A549 (cell line): ENCODE results near the gene SRPK2. TPM values are rescaled to one million over a fixed set of nuclear protein-coding genes. Genes with fewer than 3 reads are reported as not detected.

ENCODE experiments used
- ATAC-seq, 2 experiments: fragments of 200-7000 bp in 1 of 2; fragments of >200 bp in 1 of 2; cut with Nextera tagmentation in 1 of 2; cut with Tn5 transposase in 1 of 2; 3 replicates each; pipeline versions ENCODE4 v1.8.0 to v1.9.1; 2018 to 2020; ENCODE audit warnings: mild to moderate bottlenecking in 1 of 2, moderate library complexity in 1 of 2
- CTCF ChIA-PET: fragments of 300-600 bp; sonication (Branson Sonifier 250); formaldehyde crosslinking; extraction: SDS; loops from one replicate; lab custom pipeline; 2021; ENCODE audit warnings: antibody characterized with exemption, inconsistent platforms; lab: Yijun Ruan, JAX
- POLR2A ChIA-PET: fragments of 350-600 bp; formaldehyde crosslinking; extraction: SDS; loops from one replicate; lab custom pipeline; 2021; ENCODE audit warnings: antibody characterized with exemption, inconsistent platforms; lab: Yijun Ruan, JAX
- DNase-seq, 2 experiments: peaks; one replicate each; pipeline versions ENCODE4 v3.0.0 to v3.0.0-alpha.2; 2011 to 2016; ENCODE audit warnings: low read depth in 1 of 2, low spot score in 1 of 2
- FAIRE-seq: peaks from 2 replicates; lab custom pipeline; 2011; peaks lifted over from hg19 to GRCh38; lab: Jason Lieb, UNC
- H3K27ac ChIP-seq, 2 experiments: fragments of >200 bp; sonication (Bioruptor Twin); formaldehyde crosslinking; 3 replicates each; pipeline ENCODE4 v1.5.1; 2016 to 2017
- H3K4me1 ChIP-seq: fragments of >200 bp; sonication (Bioruptor Twin); formaldehyde crosslinking; 3 replicates; pipeline ENCODE4 v1.6.1; 2016
- H3K4me2 ChIP-seq: fragments of >200 bp; sonication (Bioruptor Twin); formaldehyde crosslinking; 3 replicates; pipeline ENCODE4 v1.6.1; 2016
- H3K4me3 ChIP-seq: fragments of >200 bp; sonication (Bioruptor Twin); formaldehyde crosslinking; 3 replicates; pipeline ENCODE4 v1.5.1; 2016
- H3K9me3 ChIP-seq: fragments of >200 bp; sonication (Bioruptor Twin); formaldehyde crosslinking; 3 replicates; pipeline ENCODE4 v1.6.1; 2016
- ATOH8 ChIP-seq: fragments of 250-450 bp; sonication (Bioruptor Pico); IDR thresholded peaks from 2 replicates; pipeline ENCODE4 v1.5.0; 2020; ENCODE audit warnings: low read depth, mild to moderate bottlenecking, moderate library complexity
- CBX2 ChIP-seq: fragments of 200-600 bp; sonication (generic); IDR thresholded peaks from 2 replicates; pipeline ENCODE4 v1.6.1; 2016; ENCODE audit warnings: low read depth, mild to moderate bottlenecking, borderline replicate concordance
- CEBPB ChIP-seq, 2 experiments: fragments of >200 bp in 1 of 2; sonication (Bioruptor Twin) in 1 of 2; formaldehyde crosslinking in 1 of 2; IDR thresholded peaks; 2 replicates each; pipeline ENCODE4 v1.6.1; 2012 to 2016
- CHD4 ChIP-seq: fragments of 200-600 bp; sonication (generic); IDR thresholded peaks from 2 replicates; pipeline ENCODE4 v1.6.1; 2016; ENCODE audit warnings: antibody characterized with exemption, mild to moderate bottlenecking, borderline replicate concordance
- E2F6 ChIP-seq: IDR thresholded peaks from 2 replicates; pipeline ENCODE4 v1.6.1; 2012; ENCODE audit warnings: low read depth, borderline replicate concordance
- EHF ChIP-seq: fragments of 250-450 bp; sonication (Bioruptor Pico); IDR thresholded peaks from 2 replicates; pipeline ENCODE4 v1.5.0; 2020; ENCODE audit warnings: mild to moderate bottlenecking
- EHMT2 ChIP-seq: fragments of 200-600 bp; sonication (generic); IDR thresholded peaks from 2 replicates; pipeline ENCODE4 v1.6.1; 2016; ENCODE audit warnings: antibody characterized with exemption, low read depth, mild to moderate bottlenecking, moderate library complexity
- ESRRA ChIP-seq: fragments of 150-350 bp; IDR thresholded peaks from 2 replicates; pipeline ENCODE4 v1.6.1; 2014; ENCODE audit warnings: mild to moderate bottlenecking, low read length, borderline replicate concordance
- FOSB ChIP-seq: fragments of 250-450 bp; sonication (Bioruptor Pico); IDR thresholded peaks from 2 replicates; pipeline ENCODE4 v1.5.0; 2020; ENCODE audit warnings: mild to moderate bottlenecking, moderate library complexity
- FOXS1 ChIP-seq: fragments of 250-450 bp; sonication (Bioruptor Pico); IDR thresholded peaks from 2 replicates; pipeline ENCODE4 v1.5.0; 2020; ENCODE audit warnings: mild to moderate bottlenecking, moderate library complexity
- GATA3 ChIP-seq: IDR thresholded peaks from 2 replicates; pipeline ENCODE4 v1.6.1; 2012; ENCODE audit warnings: borderline replicate concordance
- HDAC2 ChIP-seq: fragments of 200-600 bp; sonication (generic); IDR thresholded peaks from 2 replicates; pipeline ENCODE4 v1.6.1; 2016
- HEYL ChIP-seq: fragments of 250-450 bp; sonication (Bioruptor Pico); IDR thresholded peaks from 2 replicates; pipeline ENCODE4 v1.8.0; 2021; ENCODE audit warnings: mild to moderate bottlenecking, moderate library complexity
- HMGXB4 ChIP-seq: fragments of 250-450 bp; sonication (Bioruptor Pico); IDR thresholded peaks from 2 replicates; pipeline ENCODE4 v1.5.0; 2021; ENCODE audit warnings: mild to moderate bottlenecking, moderate library complexity, borderline replicate concordance
- HOXB5 ChIP-seq: fragments of 250-450 bp; sonication (Bioruptor Pico); IDR thresholded peaks from 2 replicates; pipeline ENCODE4 v1.5.0; 2020; ENCODE audit warnings: mild to moderate bottlenecking, moderate library complexity
- JUNB ChIP-seq: fragments of >200 bp; sonication (Bioruptor Twin); formaldehyde crosslinking; IDR thresholded peaks from 2 replicates; pipeline ENCODE4 v1.6.1; 2016
- KDM5A ChIP-seq: fragments of 200-600 bp; sonication (generic); IDR thresholded peaks from 2 replicates; pipeline ENCODE4 v1.6.1; 2016; ENCODE audit warnings: antibody characterized with exemption, mild to moderate bottlenecking
- MAFK ChIP-seq: fragments of 450-650 bp; IDR thresholded peaks from 2 replicates; pipeline ENCODE4 v1.6.1; 2014; ENCODE audit not compliant: partially characterized antibody
- POLR2A ChIP-seq: IDR thresholded peaks from 2 replicates; pipeline ENCODE4 v1.6.1; 2012; ENCODE audit warnings: mild to moderate bottlenecking, low read length
- POLR2AphosphoS2 ChIP-seq: conservative IDR thresholded peaks from 2 replicates; pipeline ENCODE4 v1.6.1; 2012; ENCODE audit warnings: low read length, improper control_type of control experiment, inconsistent platforms
- RAD21 ChIP-seq, 2 experiments: fragments of >200 bp in 1 of 2; sonication (Bioruptor Twin) in 1 of 2; formaldehyde crosslinking in 1 of 2; IDR thresholded peaks in 1 of 2; conservative IDR thresholded peaks in 1 of 2; 2 replicates in 1 of 2; 3 replicates in 1 of 2; pipeline ENCODE4 v1.6.1; 2012 to 2018; ENCODE audit warnings: inconsistent platforms in 1 of 2
- RARB ChIP-seq: fragments of 250-450 bp; sonication (Bioruptor Pico); IDR thresholded peaks from 2 replicates; pipeline ENCODE4 v1.8.0; 2021; ENCODE audit warnings: mild to moderate bottlenecking, moderate library complexity
- RCOR1 ChIP-seq: fragments of 150-350 bp; IDR thresholded peaks from 2 replicates; pipeline ENCODE4 v1.6.1; 2014; ENCODE audit warnings: antibody characterized with exemption, low read length, low read depth
- SMC3 ChIP-seq: fragments of >200 bp; sonication (Bioruptor Twin); formaldehyde crosslinking; IDR thresholded peaks from 3 replicates; pipeline ENCODE4 v1.6.1; 2018; ENCODE audit warnings: inconsistent platforms
- TP53 ChIP-seq: fragments of 250-450 bp; sonication (Bioruptor Pico); IDR thresholded peaks from 2 replicates; pipeline ENCODE4 v1.5.0; 2021; ENCODE audit warnings: mild to moderate bottlenecking, moderate library complexity
- ZC3H11A ChIP-seq: fragments of 450-650 bp; IDR thresholded peaks from 2 replicates; pipeline ENCODE4 v1.6.1; 2014; ENCODE audit warnings: antibody characterized with exemption, mild to moderate bottlenecking
- WGBS: methylation state at CpG from one replicate; pipeline ENCODE4 v1.1.6; 2017; ENCODE audit errors: missing lambda C conversion rate; 5-methylcytosine and 5-hydroxymethylcytosine counted together
- polyA plus RNA-seq, 4 experiments: library from polyadenylated mRNA; depleted of rRNA in 3 of 4; stranded (reverse); fragments of >200 nt; fragmentation: RNase III in 1 of 4; extraction: RNeasy Plus Mini Kit Qiagen cat#74134 plus additional on column Dnase treatment in 1 of 4; gene quantifications; 2 replicates in 3 of 4; 3 replicates in 1 of 4; pipeline ENCODE4 v1.2.3, GENCODE V29; 2011 to 2017
- TF ChIP-seq, protein P1 (sequence below): fragments of >200 bp; sonication (Bioruptor Twin); formaldehyde crosslinking; IDR thresholded peaks from 2 replicates; pipeline ENCODE4 v1.6.1; 2016
- TF ChIP-seq, protein P2 (sequence below): fragments of >200 bp; sonication (Bioruptor Twin); formaldehyde crosslinking; IDR thresholded peaks from 3 replicates; pipeline ENCODE4 v1.6.1; 2016

The SRPK2 gene
- polyA plus RNA-seq, 2 of the 4 experiments (the other 2 are of a cell fraction), result 23.0 to 30.9 TPM

- no peak for TF ChIP-seq FOSB
- TF ChIP-seq HOXB5, result no peak
- no peak for TF ChIP-seq ESRRA
- TF ChIP-seq FOXS1 (CRISPR knock-in tag), result no peak
- no peak for TF ChIP-seq RARB
- no peak for TF ChIP-seq KDM5A
- TF ChIP-seq TP53 (CRISPR knock-in tag), result no peak
- TF ChIP-seq CEBPB (IDR thresholded peaks at IDR 0.05), result no peak
- no peak for TF ChIP-seq RAD21 (conservative IDR thresholded peaks at IDR 0.05 in 1 of 2, IDR thresholded peaks at IDR 0.05 in 1 of 2)
- TF ChIP-seq, protein P1, sequence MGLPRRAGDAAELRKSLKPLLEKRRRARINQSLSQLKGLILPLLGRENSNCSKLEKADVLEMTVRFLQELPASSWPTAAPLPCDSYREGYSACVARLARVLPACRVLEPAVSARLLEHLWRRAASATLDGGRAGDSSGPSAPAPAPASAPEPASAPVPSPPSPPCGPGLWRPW, result no peak
- TF ChIP-seq ZC3H11A, result no peak
- TF ChIP-seq CHD4, result no peak
- no peak for TF ChIP-seq MAFK
- TF ChIP-seq EHF (CRISPR knock-in tag), result no peak
- no peak for TF ChIP-seq RCOR1
- TF ChIP-seq EHMT2, result no peak
- no peak for TF ChIP-seq HMGXB4 (CRISPR knock-in tag)
- ATAC-seq, result no peak
- Histone ChIP-seq H3K9me3 (no peaks in the 10 kb centered on the region), H3K4me1 (peaks cover 26% of the 10 kb centered on the region), H3K27ac (no peak overlapping the region), H3K4me3 (no peak overlapping the region), H3K4me2 (no peak overlapping the region)
- DNase-seq, result no peak
- WGBS, result 82% methylated on average over 2 of the region's 2 CpGs
- CTCF ChIA-PET, result interaction anchor here (1.1 kb wide), 2 partner anchors 12 to 268 kb away, joined by 3 read pairs; no protein-coding TSS in a partner anchor
- no peak for FAIRE-seq
- POLR2A ChIA-PET, result no interaction called here
These were observed 175.1 kb downstream of the SRPK2 start for GRCh38 chr7:105213611-105214010.

DNA sequence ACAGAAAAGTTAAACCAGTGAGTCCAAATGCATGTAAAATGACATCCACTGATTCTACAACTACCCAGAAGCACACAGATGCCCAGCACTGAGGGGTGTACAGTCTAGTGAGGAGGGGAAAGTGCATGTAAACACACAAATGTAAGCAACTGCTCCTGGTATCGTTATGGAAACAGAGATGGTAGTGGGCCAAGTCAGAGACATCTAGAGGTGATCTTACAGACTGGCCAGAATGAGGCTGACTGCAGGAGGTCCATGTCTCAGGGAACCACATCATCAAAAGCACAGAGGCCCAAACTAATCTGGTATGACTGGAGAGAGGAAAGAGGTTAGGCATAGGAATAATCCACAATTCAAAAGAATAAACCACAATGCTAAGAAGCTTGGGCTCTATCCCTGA lies 176.5 kb downstream of the SRPK2 start:
- WGBS, result 84% methylated on average over 1 of the region's 1 CpG

More for the DNA sequence above, 176.5 kb downstream of the SRPK2 start:
- ATAC-seq (no peak), DNase-seq (no peak), FAIRE-seq (no peak)
- Histone ChIP-seq H3K4me3 (no peak overlapping the region), H3K27ac (no peak overlapping the region), H3K4me2 (no peak overlapping the region), H3K9me3 (no peaks in the 10 kb centered on the region), H3K4me1 (peaks cover 12% of the 10 kb centered on the region)
- ChIA-PET CTCF (no interaction called here), POLR2A (no interaction called here)
- no peak for TF ChIP-seq SMC3
- TF ChIP-seq E2F6, result no peak
- TF ChIP-seq JUNB, result no peak
- TF ChIP-seq HEYL, result no peak
- TF ChIP-seq HDAC2, result no peak
- TF ChIP-seq, protein P2, sequence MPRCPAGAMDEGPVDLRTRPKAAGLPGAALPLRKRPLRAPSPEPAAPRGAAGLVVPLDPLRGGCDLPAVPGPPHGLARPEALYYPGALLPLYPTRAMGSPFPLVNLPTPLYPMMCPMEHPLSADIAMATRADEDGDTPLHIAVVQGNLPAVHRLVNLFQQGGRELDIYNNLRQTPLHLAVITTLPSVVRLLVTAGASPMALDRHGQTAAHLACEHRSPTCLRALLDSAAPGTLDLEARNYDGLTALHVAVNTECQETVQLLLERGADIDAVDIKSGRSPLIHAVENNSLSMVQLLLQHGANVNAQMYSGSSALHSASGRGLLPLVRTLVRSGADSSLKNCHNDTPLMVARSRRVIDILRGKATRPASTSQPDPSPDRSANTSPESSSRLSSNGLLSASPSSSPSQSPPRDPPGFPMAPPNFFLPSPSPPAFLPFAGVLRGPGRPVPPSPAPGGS, result no peak
- TF ChIP-seq ATOH8 (CRISPR knock-in tag), result no peak
- TF ChIP-seq GATA3, result no peak
- no peak for TF ChIP-seq POLR2A
- TF ChIP-seq POLR2AphosphoS2, result no peak
- no peak for TF ChIP-seq CBX2
